GM12891 (cell line): Measurements from ENCODE around the gene ADAT1.

ENCODE experiments used
- DNase-seq: peaks from one replicate; pipeline ENCODE4 v3.0.0; 2011; ENCODE audit warnings: low spot score; ENCODE audit not compliant: insufficient read length
- FAIRE-seq: peaks from 2 replicates; lab custom pipeline; 2011; peaks lifted over from hg19 to GRCh38; lab: Jason Lieb, UNC
- PAX5 ChIP-seq: IDR thresholded peaks from 2 replicates; pipeline ENCODE4 v1.6.1; 2011; ENCODE audit warnings: low read length, moderate library complexity, mild to moderate bottlenecking; ENCODE audit not compliant: insufficient read depth, severe bottlenecking
- POLR2A ChIP-seq: IDR thresholded peaks from 2 replicates; pipeline ENCODE4 v1.6.1; 2011; ENCODE audit warnings: low read depth, low read length, control low read depth
- POLR2AphosphoS5 ChIP-seq: IDR thresholded peaks from 2 replicates; pipeline ENCODE4 v1.6.1; 2011; ENCODE audit warnings: low read depth, low read length, control low read depth
- POU2F2 ChIP-seq: IDR thresholded peaks from 2 replicates; pipeline ENCODE4 v1.6.1; 2011; ENCODE audit warnings: low read depth, mild to moderate bottlenecking, control low read depth, low read length, moderate library complexity
- SPI1 ChIP-seq: IDR thresholded peaks from 2 replicates; pipeline ENCODE4 v1.6.1; 2011; ENCODE audit warnings: low read depth, low read length, control low read depth
- TAF1 ChIP-seq: IDR thresholded peaks from 2 replicates; pipeline ENCODE4 v1.6.1; 2011; ENCODE audit warnings: low read depth, low read length, control low read depth

Gene ADAT1

DNA sequence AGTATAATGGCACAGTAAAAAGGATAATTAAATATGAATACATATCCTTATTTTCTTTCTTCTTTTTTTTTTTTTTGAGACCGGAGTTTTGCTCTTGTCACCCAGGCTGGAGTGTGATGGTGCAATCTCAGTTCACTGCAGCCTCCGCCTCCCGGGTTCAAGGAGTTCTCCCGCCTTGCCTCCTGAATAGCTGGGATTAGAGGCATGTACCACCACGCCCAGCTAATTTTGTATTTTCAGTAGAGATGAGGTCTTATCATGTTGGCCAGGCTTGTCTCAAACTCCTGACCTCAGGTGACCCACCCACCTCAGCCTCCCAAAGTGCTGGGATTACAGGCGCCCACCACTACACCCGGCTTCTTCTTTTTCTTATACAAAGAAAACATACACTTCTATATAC, 44.9 kb downstream of the ADAT1 start:
- FAIRE-seq (no peak), DNase-seq (no peak)
- no peak for TF ChIP-seq SPI1

- FAIRE-seq: peak; percentile 76
- no peak for TF ChIP-seq POU2F2
- peak; percentile 86 for TF ChIP-seq SPI1
- no peak for TF ChIP-seq PAX5
- no peak for TF ChIP-seq POLR2AphosphoS5
- 0 out of 2 replicates have a peak, but pooled peaks have one; percentile 16 for TF ChIP-seq POLR2A
- no peak for TF ChIP-seq TAF1
- no peak for DNase-seq
These were observed 46.7 kb downstream of the ADAT1 start for GRCh38 chr16:75576384-75576811.

DNA sequence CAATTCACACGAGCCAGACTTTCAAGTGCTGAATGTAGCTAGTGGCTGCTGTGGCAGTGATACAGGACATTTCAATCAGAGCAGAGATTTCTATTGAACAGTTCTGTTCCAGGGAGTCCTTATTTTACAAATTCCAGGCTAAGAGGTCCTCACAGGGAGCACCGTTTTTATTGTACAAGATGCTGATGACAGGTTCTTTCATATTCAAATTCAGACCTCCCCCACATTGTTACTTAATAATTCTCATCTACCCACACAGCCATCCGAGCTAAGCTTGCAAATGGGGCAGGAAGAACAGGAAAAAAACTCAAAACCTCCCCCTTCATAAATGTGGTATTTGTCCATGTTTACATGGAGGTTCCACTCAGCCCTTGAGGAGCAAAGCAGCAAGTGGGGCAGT, 47.1 kb downstream of the ADAT1 start:
- DNase-seq (no peak), FAIRE-seq (no peak)
- no peak for TF ChIP-seq POLR2AphosphoS5
- no peak for TF ChIP-seq POU2F2
- TF ChIP-seq PAX5: no peak
- TF ChIP-seq POLR2A: no peak
- no peak for TF ChIP-seq SPI1
- no peak for TF ChIP-seq TAF1

DNA sequence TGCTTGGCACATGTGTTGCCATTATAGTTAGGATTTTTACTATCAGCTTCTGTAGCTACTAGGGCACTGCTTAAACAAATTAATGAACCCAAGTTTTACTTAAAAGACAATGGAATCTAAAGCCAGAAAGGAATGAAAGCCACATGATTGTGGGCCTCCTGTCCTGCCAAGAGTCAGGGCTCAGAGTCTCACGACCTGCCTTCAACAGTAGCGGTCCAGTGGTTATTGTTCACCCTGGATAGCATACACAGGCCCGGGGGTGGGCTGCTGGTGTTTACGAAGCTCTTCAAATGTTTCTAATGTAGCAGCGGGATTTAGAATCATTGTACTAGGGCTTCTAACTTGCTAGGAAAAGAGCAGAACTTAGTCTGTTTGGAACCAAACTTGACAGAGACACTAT, 49.1 kb downstream of the ADAT1 start:
- no peak for DNase-seq
- no peak for FAIRE-seq
- no peak for TF ChIP-seq POLR2A
- no peak for TF ChIP-seq SPI1
- TF ChIP-seq PAX5: no peak
- no peak for TF ChIP-seq POU2F2
- no peak for TF ChIP-seq TAF1
- no peak for TF ChIP-seq POLR2AphosphoS5

- FAIRE-seq (no peak), DNase-seq (no peak)
- TF ChIP-seq SPI1 (no peak), POLR2AphosphoS5 (no peak), PAX5 (no peak), POU2F2 (no peak), TAF1 (no peak), POLR2A (no peak)
These were observed 50.1 kb downstream of the ADAT1 start for GRCh38 chr16:75572864-75573542.

- DNase-seq (no peak), FAIRE-seq (no peak)
- TF ChIP-seq POLR2AphosphoS5: no peak
- TF ChIP-seq SPI1: peak; percentile 60
These were observed 52.5 kb downstream of the ADAT1 start for GRCh38 chr16:75570396-75571065.

GRCh38 chr16:75567911-75568310, 55.2 kb downstream of the ADAT1 start:
- TF ChIP-seq PAX5 (no peak), POU2F2 (no peak), POLR2AphosphoS5 (no peak), POLR2A (no peak), TAF1 (no peak), SPI1 (no peak)
- no peak for FAIRE-seq
- DNase-seq: no peak

GRCh38 chr16:75566758-75567255, 56.3 kb downstream of the ADAT1 start:
- no peak for DNase-seq
- FAIRE-seq: no peak
- TF ChIP-seq TAF1: no peak
- TF ChIP-seq POLR2A: no peak
- no peak for TF ChIP-seq SPI1
- TF ChIP-seq PAX5: no peak
- TF ChIP-seq POLR2AphosphoS5: no peak
- TF ChIP-seq POU2F2: 0 out of 2 replicates have a peak, but pooled peaks have one; percentile 2

GRCh38 chr16:75566040-75566757, 56.9 kb downstream of the ADAT1 start, which contains the start of gene GABARAPL2:
TSS of gene GABARAPL2 (plus strand) at chr16:75566379. CDS start at chr16:75566487, 108 bp downstream.
- FAIRE-seq (peak; percentile 93), DNase-seq (peak; percentile 82)
- TF ChIP-seq PAX5 (no peak), POU2F2 (0 out of 2 replicates have a peak, but pooled peaks have one; percentile 9), TAF1 (no peak), SPI1 (0 out of 2 replicates have a peak, but pooled peaks have one; percentile 37), POLR2A (no peak)
